NCI-H345 treated with DMSO at 0.1 percent for 48 hours (cell line): Measurements from ENCODE around the gene ATP1A2.
"Not testable (repeated sequence)": the region's sequence is repeated elsewhere in the genome, so short reads cannot be mapped to it uniquely, and the experiment has no call there.

Source experiments
- DNase-seq: peaks from one replicate; lab custom pipeline; 2025; ENCODE audit not compliant: unreplicated experiment; lab: John Stamatoyannopoulos, UW

ATP1A2 gene

GRCh38 chr1:160099716-160100375, 15.7 kb upstream of the ATP1A2 start:
- DNase-seq, result no peak

- peak; percentile 43 for DNase-seq
Measured at GRCh38 chr1:160101037-160101716, 14.4 kb upstream of the ATP1A2 start.

GRCh38 chr1:160101717-160102522, 13.6 kb upstream of the ATP1A2 start:
- DNase-seq, result no peak

DNA sequence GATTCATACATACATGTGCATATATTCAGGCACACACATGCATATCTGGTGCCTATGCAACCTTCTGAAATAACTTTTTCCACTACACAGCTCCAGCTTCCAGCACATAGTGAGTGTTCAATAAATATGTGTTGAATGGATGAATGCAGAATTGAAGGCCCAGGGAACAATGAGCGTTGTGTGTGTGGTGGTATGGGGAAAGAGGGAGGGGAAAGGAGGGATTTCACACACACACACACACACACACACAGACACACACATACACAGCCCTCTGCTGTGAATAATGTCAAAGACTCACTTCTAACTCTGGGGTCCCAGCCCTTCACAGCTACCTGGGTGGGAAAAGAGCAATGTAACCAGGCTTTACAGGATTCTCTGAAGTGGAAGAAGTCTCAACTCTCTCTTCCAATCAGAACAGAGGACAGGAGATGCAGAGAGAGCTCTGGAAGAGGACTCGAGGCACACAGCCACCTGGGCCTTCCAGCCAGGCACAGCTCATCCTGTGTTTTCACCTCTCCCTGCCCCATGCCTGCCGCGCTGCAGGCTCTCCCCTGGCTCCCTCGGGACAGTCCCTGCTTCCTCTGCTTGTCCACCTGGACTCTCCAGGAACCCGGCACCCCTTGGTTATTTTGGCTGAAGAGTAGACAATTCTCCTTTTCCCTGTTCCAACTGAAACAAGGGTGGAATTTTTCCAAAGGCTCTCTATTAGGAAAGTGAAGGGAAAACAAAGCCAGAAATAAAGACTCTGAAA, 11.7 kb upstream of the ATP1A2 start:
- DNase-seq, result no peak

GRCh38 chr1:160104486-160104885, 11.1 kb upstream of the ATP1A2 start:
- no peak for DNase-seq

DNA sequence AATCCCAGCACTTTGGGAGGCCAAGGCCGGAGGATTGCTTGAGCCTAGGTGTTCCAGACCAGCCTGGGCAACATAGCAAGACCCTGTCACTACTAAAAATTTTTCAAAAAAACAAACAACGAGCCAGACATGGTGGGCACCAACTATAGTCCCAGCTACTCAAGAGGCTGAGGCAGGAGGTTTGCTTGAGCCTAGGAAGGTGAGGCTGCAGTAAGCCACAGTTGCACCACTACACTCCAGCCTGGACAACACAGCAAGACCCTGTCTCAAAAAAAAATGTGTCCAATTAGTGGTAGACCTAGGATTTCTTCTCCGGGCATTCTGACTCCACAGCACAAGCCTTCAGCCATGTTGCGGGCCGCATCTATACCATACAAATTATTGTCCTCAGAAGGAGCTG, 10.4 kb upstream of the ATP1A2 start:
- no peak for DNase-seq

GRCh38 chr1:160107512-160107911, 8.0 kb upstream of the ATP1A2 start:
- DNase-seq, result no peak

DNA sequence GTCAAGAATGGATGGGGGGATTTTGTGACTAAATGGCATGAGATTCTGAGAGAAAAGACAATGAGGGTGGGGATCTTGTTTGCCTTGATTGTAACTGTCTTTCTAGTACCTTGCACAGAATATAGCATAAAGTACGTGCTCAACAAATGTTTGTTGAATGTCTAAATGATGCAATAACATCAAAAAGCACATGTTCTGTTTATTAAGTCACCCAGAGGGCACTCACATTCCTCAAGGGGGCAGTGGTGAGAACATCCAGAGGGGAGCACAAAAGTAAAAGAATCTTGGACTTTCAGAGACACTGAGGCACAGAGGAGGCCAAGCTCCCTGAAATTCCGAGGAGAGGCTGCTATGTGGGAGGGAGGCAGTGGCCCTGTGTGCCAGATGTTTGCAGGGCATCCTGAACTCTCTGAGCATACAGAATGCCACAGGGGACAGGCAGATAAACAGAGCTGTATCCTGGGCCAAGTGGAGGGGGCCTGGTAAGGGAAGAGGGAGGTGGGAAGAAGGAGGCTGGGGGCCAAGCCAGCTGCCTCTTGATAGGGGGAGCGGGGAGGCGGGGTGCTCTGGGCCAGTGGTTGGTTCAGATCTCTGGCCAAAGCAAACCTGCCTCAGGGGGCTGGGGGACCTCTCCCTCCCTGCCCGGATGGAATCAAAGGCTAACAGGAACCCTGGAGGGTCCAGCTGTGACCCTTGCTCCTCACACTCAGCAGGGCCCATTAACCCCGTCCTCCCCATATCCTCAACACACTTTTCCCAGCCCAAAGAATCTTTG, 6.5 kb upstream of the ATP1A2 start:
- DNase-seq, result no peak

- no peak for DNase-seq
Measured at GRCh38 chr1:160109686-160110085, 5.9 kb upstream of the ATP1A2 start.

DNA sequence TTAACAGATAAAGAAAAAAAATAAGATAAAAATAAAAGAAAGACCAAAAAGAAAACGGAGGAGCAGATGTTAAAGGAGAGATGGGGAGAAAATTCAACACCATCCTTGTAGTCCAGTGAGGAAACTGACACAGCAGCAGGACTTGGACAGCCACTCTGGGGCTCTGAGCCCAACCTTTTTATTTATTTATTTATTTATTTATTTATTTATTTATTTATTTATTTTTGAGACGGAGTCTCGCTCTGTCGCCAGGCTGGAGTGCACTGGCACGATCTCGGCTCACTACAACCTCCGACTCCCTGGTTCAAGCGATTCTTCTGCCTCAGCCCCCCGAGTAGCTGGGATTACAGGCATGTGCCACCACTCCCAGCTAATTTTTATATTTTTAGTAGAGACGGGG, 4.1 kb upstream of the ATP1A2 start:
- DNase-seq, result not testable (repeated sequence)

DNA sequence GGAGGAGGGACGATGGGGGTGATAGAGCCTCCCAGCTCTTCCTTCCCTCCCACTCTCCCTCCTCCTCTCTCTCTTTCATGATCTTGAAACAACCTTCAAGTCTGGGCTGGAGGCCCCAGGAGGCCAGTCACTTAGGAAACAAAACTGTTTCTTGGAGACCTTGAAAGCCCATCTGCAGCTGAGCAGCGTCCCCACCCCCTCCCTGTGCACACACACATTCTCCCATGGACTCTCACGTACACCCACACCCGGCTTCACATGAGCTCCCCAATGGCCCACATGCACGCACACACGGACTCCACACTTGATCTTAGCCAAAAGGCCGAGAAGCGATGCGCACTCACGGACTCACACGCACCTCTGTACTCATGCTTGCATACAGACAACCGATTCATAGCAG, 3.2 kb upstream of the ATP1A2 start:
- no peak for DNase-seq

DNA sequence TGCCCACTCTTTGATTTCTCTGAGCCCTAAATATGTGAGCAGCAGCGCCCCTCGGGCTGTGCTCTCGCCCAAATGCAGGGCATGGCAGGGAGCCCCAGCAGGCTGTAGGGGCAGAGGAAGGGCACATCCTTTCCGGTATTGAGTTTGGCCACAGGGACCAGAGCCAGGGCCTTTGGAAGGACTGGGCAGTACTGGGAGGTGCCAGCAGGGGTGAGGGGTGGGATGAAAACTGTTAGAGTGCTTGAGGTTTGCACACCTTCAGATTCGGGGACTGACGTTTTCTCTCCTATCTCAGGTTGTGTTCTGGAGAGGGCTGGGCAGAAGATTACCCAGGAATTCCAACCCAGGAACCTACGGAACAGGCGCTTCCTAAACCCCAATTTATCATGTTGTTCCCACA, 2.2 kb upstream of the ATP1A2 start:
- no peak for DNase-seq

GRCh38 chr1:160114085-160114484, 1.5 kb upstream of the ATP1A2 start:
- no peak for DNase-seq

GRCh38 chr1:160116283-160117147, 956 bp downstream of the ATP1A2 start:
- no peak for DNase-seq

- no peak for DNase-seq
Measured at GRCh38 chr1:160117300-160117699, 1.7 kb downstream of the ATP1A2 start.

- DNase-seq, result no peak
Measured at GRCh38 chr1:160117709-160118183, 2.2 kb downstream of the ATP1A2 start.

- DNase-seq, result no peak
Measured at GRCh38 chr1:160118928-160119327, 3.4 kb downstream of the ATP1A2 start.

DNA sequence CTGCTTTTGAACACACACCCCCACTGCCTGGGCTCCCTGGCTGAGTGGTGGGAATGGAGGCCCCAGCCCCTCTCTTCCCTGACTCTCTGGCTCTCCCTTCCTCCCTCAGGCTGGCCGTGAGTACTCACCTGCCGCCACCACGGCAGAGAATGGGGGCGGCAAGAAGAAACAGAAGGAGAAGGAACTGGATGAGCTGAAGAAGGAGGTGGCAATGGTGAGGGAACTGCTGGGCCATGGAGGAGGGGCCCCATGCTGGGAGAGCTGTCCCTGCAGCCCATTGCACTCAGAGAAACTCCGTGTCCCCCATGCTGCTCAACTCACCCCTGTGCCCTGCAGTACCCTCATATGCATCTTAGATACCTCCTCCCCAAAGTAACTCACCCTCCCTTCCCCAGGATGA, 5.2 kb downstream of the ATP1A2 start:
- no peak for DNase-seq

- DNase-seq, result no peak
Measured at GRCh38 chr1:160121388-160121787, 5.8 kb downstream of the ATP1A2 start.
